Aorta (tissue), 5 donors: ENCODE data around the gene OLA1. TPM values are rescaled to one million over a fixed set of nuclear protein-coding genes. Genes with fewer than 3 reads are reported as not detected.

Experiments used
- ATAC-seq: fragments of 200-7000 bp; cut with Tn5 transposase; one replicate; pipeline ENCODE4 v1.9.1; 2022; ENCODE audit warnings: moderate library complexity; ENCODE audit not compliant: low FRiP score
- DNase-seq, 2 donors: peaks; one replicate each; pipeline ENCODE4 v3.0.0-alpha.2; 2020
- H3K27ac ChIP-seq, 2 donors: one replicate each; pipeline ENCODE4 v1.5.1; 2013; ENCODE audit warnings: low read length in 2 of 2, mild to moderate bottlenecking in 2 of 2, moderate library complexity in 2 of 2, control low read depth in 1 of 2, inconsistent platforms in 1 of 2, low read depth in 1 of 2
- H3K27me3 ChIP-seq, 2 donors: one replicate each; pipeline ENCODE4 v1.6.1; 2013; ENCODE audit warnings: control low read depth in 1 of 2, low read length in 1 of 2, mild to moderate bottlenecking in 1 of 2, moderate library complexity in 1 of 2; ENCODE audit not compliant: insufficient read depth in 2 of 2, control insufficient read depth in 1 of 2
- H3K36me3 ChIP-seq, 2 donors: one replicate each; pipeline ENCODE4 v1.6.1; 2013; ENCODE audit warnings: control low read depth in 1 of 2, low read length in 1 of 2, mild to moderate bottlenecking in 1 of 2; ENCODE audit not compliant: insufficient read depth in 2 of 2, control insufficient read depth in 1 of 2
- H3K4me1 ChIP-seq, 2 donors: one replicate each; pipeline ENCODE4 v1.6.1; 2013; ENCODE audit warnings: low read length in 2 of 2, control low read depth in 1 of 2, mild to moderate bottlenecking in 1 of 2, moderate library complexity in 1 of 2; ENCODE audit not compliant: insufficient read depth in 2 of 2, control insufficient read depth in 1 of 2
- H3K4me3 ChIP-seq, 2 donors: one replicate each; pipeline ENCODE4 v1.5.1; 2013; ENCODE audit warnings: low read length in 2 of 2, control low read depth in 1 of 2, mild to moderate bottlenecking in 1 of 2
- H3K9me3 ChIP-seq: one replicate; pipeline ENCODE4 v1.6.1; 2013; ENCODE audit warnings: mild to moderate bottlenecking, low read length; ENCODE audit not compliant: control insufficient read depth
- WGBS, 2 donors: extraction: QIAGEN DNeasy Blood & Tissue Kit; methylation state at CpG; one replicate each; pipeline ENCODE4 v1.1.7; 2013; 5-methylcytosine and 5-hydroxymethylcytosine counted together
- intact Hi-C, 2 donors: fragments of 100-400 bp; cut with DNase I; formaldehyde crosslinking; loops; one replicate each; pipeline versions ENCODE4 v1.14.2 to v1.15.0; 2022
- polyA plus RNA-seq, 2 donors: library from polyadenylated mRNA; stranded (reverse); fragments of 200-250 nt; gene quantifications; one replicate each; pipeline ENCODE4 v1.2.3, GENCODE V29; 2013
- total RNA-seq, 2 donors: library from RNA; stranded (reverse); fragmentation: NEBNext Ultra II Directional; extraction: Animal tissue kit (Norgen Biotek cat#: 25700); gene quantifications; one replicate each; pipeline ENCODE4 v1.2.1, GENCODE V29; 2021
- donor health status: healthy with polysubstance abuse.
- donor health status: Bipolar disorder and iron deficiency.
- donor health status: DM: no; HTN: no; CAD: no.
- donor health status: DM: no; HTN: no; CAD: no.
- donor health status: DM: yes; HTN: yes; CAD: no.

Gene OLA1
- total and polyA plus RNA-seq, 4 donors = 45.2 to 64.0 (median 54.3) TPM

GRCh38 chr2:174052584-174052976 is 195.8 kb downstream of the OLA1 start:
- no peak overlapping the region for H3K27ac ChIP-seq
- intact Hi-C loops = loop anchor here in 1 of 2 donors (10.0 kb wide), 1 partner anchor 648 kb away; no protein-coding TSS in a partner anchor

GRCh38 chr2:174051741-174052583 is 196.4 kb downstream of the OLA1 start:
- DNase-seq (no peak), ATAC-seq (no peak)
- WGBS, 2 donors = 69% methylated on average over 13 of the region's 13 CpGs

More at GRCh38 chr2:174052584-174052976, 195.8 kb downstream of the OLA1 start:
- Histone ChIP-seq H3K9me3 (no peaks in the 10 kb centered on the region), H3K27me3 (no peaks in the 10 kb centered on the region), H3K4me1 (no peaks in the 10 kb centered on the region), H3K36me3 (no peaks in the 10 kb centered on the region), H3K4me3 (no peak overlapping the region)
- no peak for ATAC-seq
- 87 to 88% methylated on average over 3 of the region's 3 CpGs for WGBS, 2 donors
- DNase-seq = no peak

GRCh38 chr2:174051068-174051467 is 197.3 kb downstream of the OLA1 start:
- no peaks in the 10 kb centered on the region for H3K36me3 ChIP-seq
- DNase-seq (no peak), ATAC-seq (no peak)
- intact Hi-C loops = loop anchor here in 1 of 2 donors (10.0 kb wide), 1 partner anchor 646 kb away; no protein-coding TSS in a partner anchor
- no peaks in the 10 kb centered on the region for H3K9me3 ChIP-seq
- WGBS, 2 donors = 95 to 97% methylated on average over 4 of the region's 4 CpGs
- H3K27ac ChIP-seq = no peak overlapping the region
- no peaks in the 10 kb centered on the region for H3K27me3 ChIP-seq
- H3K4me3 ChIP-seq = no peak overlapping the region
- H3K4me1 ChIP-seq = no peaks in the 10 kb centered on the region

More at GRCh38 chr2:174051741-174052583, 196.4 kb downstream of the OLA1 start:
- Histone ChIP-seq H3K36me3 (no peaks in the 10 kb centered on the region), H3K27ac (no peak overlapping the region), H3K4me1 (no peaks in the 10 kb centered on the region), H3K27me3 (no peaks in the 10 kb centered on the region), H3K4me3 (no peak overlapping the region), H3K9me3 (no peaks in the 10 kb centered on the region)
- intact Hi-C loops = loop anchor here in 1 of 2 donors (10.0 kb wide), 1 partner anchor 647 kb away; no protein-coding TSS in a partner anchor

GRCh38 chr2:174049895-174050294 is 198.4 kb downstream of the OLA1 start:
- no peak for ATAC-seq
- 95 to 96% methylated on average over 2 of the region's 2 CpGs for WGBS, 2 donors
- Histone ChIP-seq H3K27ac (no peak overlapping the region), H3K36me3 (no peaks in the 10 kb centered on the region), H3K4me3 (no peak overlapping the region), H3K27me3 (no peaks in the 10 kb centered on the region), H3K9me3 (no peaks in the 10 kb centered on the region), H3K4me1 (no peaks in the 10 kb centered on the region)
- no peak for DNase-seq
- intact Hi-C loops = loop anchor here (10.0 kb wide), 2 partner anchors 295 to 645 kb away; no protein-coding TSS in a partner anchor

- Histone ChIP-seq H3K27me3 (no peaks in the 10 kb centered on the region), H3K4me3 (no peak overlapping the region), H3K4me1 (no peaks in the 10 kb centered on the region), H3K36me3 (no peaks in the 10 kb centered on the region), H3K9me3 (no peaks in the 10 kb centered on the region), H3K27ac (no peak overlapping the region)
- DNase-seq (no peak), ATAC-seq (no peak)
- intact Hi-C loops = loop anchor here (10.0 kb wide), 2 partner anchors 297 to 643 kb away; no protein-coding TSS in a partner anchor
- WGBS, 2 donors = 92% methylated on average over 20 of the region's 20 CpGs
These were observed 200.1 kb downstream of the OLA1 start for GRCh38 chr2:174048243-174048642.

- ATAC-seq = no peak
These were observed 200.6 kb downstream of the OLA1 start for GRCh38 chr2:174047746-174048145.

GRCh38 chr2:174046172-174046571 is 202.2 kb downstream of the OLA1 start:
- Histone ChIP-seq H3K4me3 (no peak overlapping the region), H3K4me1 (no peaks in the 10 kb centered on the region), H3K27me3 (no peaks in the 10 kb centered on the region), H3K36me3 (no peaks in the 10 kb centered on the region), H3K27ac (no peak overlapping the region), H3K9me3 (no peaks in the 10 kb centered on the region)
- DNase-seq = no peak
- ATAC-seq = no peak
- WGBS, 2 donors = 86 to 93% methylated on average over 3 of the region's 3 CpGs
- intact Hi-C loops = loop anchor here (10.0 kb wide), 2 partner anchors 299 to 641 kb away; no protein-coding TSS in a partner anchor

More at GRCh38 chr2:174047746-174048145, 200.6 kb downstream of the OLA1 start:
- DNase-seq = no peak
- Histone ChIP-seq H3K4me3 (no peak overlapping the region), H3K36me3 (no peaks in the 10 kb centered on the region), H3K4me1 (no peaks in the 10 kb centered on the region), H3K27me3 (no peaks in the 10 kb centered on the region), H3K9me3 (no peaks in the 10 kb centered on the region), H3K27ac (no peak overlapping the region)
- whole genome bisulfite sequencing, 2 donors = 92 to 93% methylated on average over 9 of the region's 9 CpGs
- intact Hi-C loops = loop anchor here (10.0 kb wide), 2 partner anchors 297 to 643 kb away; no protein-coding TSS in a partner anchor

- intact Hi-C loops = loop anchor here (5.0 to 10.0 kb wide), 3 partner anchors 57 to 640 kb away; no protein-coding TSS in a partner anchor
- no peak for DNase-seq
- H3K4me3 ChIP-seq = no peak overlapping the region
- ATAC-seq = no peak
- no peaks in the 10 kb centered on the region for H3K9me3 ChIP-seq
- no peaks in the 10 kb centered on the region for H3K27me3 ChIP-seq
- H3K4me1 ChIP-seq = no peaks in the 10 kb centered on the region
- WGBS, 2 donors = 88 to 89% methylated on average over 3 of the region's 3 CpGs
- no peak overlapping the region for H3K27ac ChIP-seq
- H3K36me3 ChIP-seq = no peaks in the 10 kb centered on the region
These were observed 203.8 kb downstream of the OLA1 start for GRCh38 chr2:174044556-174044955.
